HepG2 (cell line): ENCODE results near the gene ACTL6A. TPM values are rescaled to one million over a fixed set of nuclear protein-coding genes. Genes with fewer than 3 reads are reported as not detected.

Experiments used
- AGO1 ChIP-seq: fragments of 200-400 bp; formaldehyde crosslinking; IDR thresholded peaks from 2 replicates; pipeline ENCODE4 v1.6.1; 2017; ENCODE audit warnings: mild to moderate bottlenecking, low read depth, low read length, moderate library complexity; ENCODE audit not compliant: poor library complexity, severe bottlenecking
- ATM ChIP-seq: fragments of 450-650 bp; IDR thresholded peaks from 2 replicates; pipeline ENCODE4 v1.7.1; 2017; ENCODE audit warnings: mild to moderate bottlenecking, borderline replicate concordance
- BHLHE40 ChIP-seq: IDR thresholded peaks from 2 replicates; pipeline ENCODE4 v1.6.1; 2011; ENCODE audit warnings: low read length, improper control_type of control experiment
- CHCHD3 ChIP-seq: sonication (generic); formaldehyde crosslinking; IDR thresholded peaks from 2 replicates; pipeline ENCODE4 v1.8.0; 2022; ENCODE audit warnings: mild to moderate bottlenecking, missing genetic modification reagents, moderate library complexity
- GFI1 ChIP-seq: sonication (generic); formaldehyde crosslinking; IDR thresholded peaks from 2 replicates; pipeline ENCODE4 v1.5.0; 2020; ENCODE audit warnings: missing genetic modification reagents, mild to moderate bottlenecking, borderline replicate concordance
- HES4 ChIP-seq: sonication (generic); formaldehyde crosslinking; IDR thresholded peaks from 2 replicates; pipeline ENCODE4 v1.9.0; 2021; ENCODE audit warnings: mild to moderate bottlenecking, missing genetic modification reagents, borderline replicate concordance
- KDM3A ChIP-seq: IDR thresholded peaks from 2 replicates; pipeline ENCODE4 v1.6.1; 2018; ENCODE audit warnings: low read depth, missing compliant biosample characterization
- KLF15 ChIP-seq: sonication (generic); formaldehyde crosslinking; IDR thresholded peaks from 2 replicates; pipeline ENCODE4 v1.8.1; 2023; ENCODE audit warnings: borderline replicate concordance, mild to moderate bottlenecking, inconsistent platforms, missing genetic modification reagents, mixed read lengths
- KMT2B ChIP-seq: IDR thresholded peaks from 2 replicates; pipeline ENCODE4 v1.6.1; 2016; ENCODE audit warnings: missing genetic modification reagents, missing compliant biosample characterization
- MZF1 ChIP-seq: sonication (generic); formaldehyde crosslinking; IDR thresholded peaks from 2 replicates; pipeline ENCODE4 v1.8.1; 2023; ENCODE audit warnings: mild to moderate bottlenecking, missing genetic modification reagents, borderline replicate concordance
- PAF1 ChIP-seq: IDR thresholded peaks from 2 replicates; pipeline ENCODE4 v1.6.1; 2016; ENCODE audit warnings: missing genetic modification reagents, missing compliant biosample characterization
- POLR2AphosphoS2 ChIP-seq: IDR thresholded peaks from 2 replicates; pipeline ENCODE4 v1.6.1; 2011; ENCODE audit warnings: low read depth, low read length, improper control_type of control experiment
- THAP11 ChIP-seq: IDR thresholded peaks from 2 replicates; pipeline ENCODE4 v1.6.1; 2016; ENCODE audit warnings: missing biosample characterization, missing genetic modification reagents
- TOE1 ChIP-seq: sonication (generic); formaldehyde crosslinking; IDR thresholded peaks from 2 replicates; pipeline ENCODE4 v1.4.0; 2020; ENCODE audit warnings: mild to moderate bottlenecking, missing genetic modification reagents
- ZNF124 ChIP-seq: sonication (generic); formaldehyde crosslinking; IDR thresholded peaks from 2 replicates; pipeline ENCODE4 v1.4.0; 2020; ENCODE audit warnings: missing genetic modification reagents
- ZNF33B ChIP-seq: sonication (generic); formaldehyde crosslinking; IDR thresholded peaks from 2 replicates; pipeline ENCODE4 v1.5.1; 2020; ENCODE audit warnings: mild to moderate bottlenecking, missing genetic modification reagents
- ZNF432 ChIP-seq: sonication (generic); formaldehyde crosslinking; IDR thresholded peaks from 2 replicates; pipeline ENCODE4 v1.5.0; 2020; ENCODE audit warnings: missing genetic modification reagents, mild to moderate bottlenecking, borderline replicate concordance
- ZNF441 ChIP-seq: sonication (generic); formaldehyde crosslinking; IDR thresholded peaks from 2 replicates; pipeline ENCODE4 v1.7.0; 2021; ENCODE audit warnings: missing genetic modification reagents, borderline replicate concordance
- ZNF678 ChIP-seq: sonication (generic); formaldehyde crosslinking; IDR thresholded peaks from 2 replicates; pipeline ENCODE4 v1.4.0; 2020; ENCODE audit warnings: mild to moderate bottlenecking, missing genetic modification reagents
- ZNF75D ChIP-seq: sonication (generic); formaldehyde crosslinking; IDR thresholded peaks from 2 replicates; pipeline ENCODE4 v1.8.1; 2023; ENCODE audit warnings: missing genetic modification reagents, mild to moderate bottlenecking, borderline replicate concordance
- ZNF766 ChIP-seq: sonication (generic); formaldehyde crosslinking; IDR thresholded peaks from 2 replicates; pipeline ENCODE4 v1.5.0; 2020; ENCODE audit warnings: missing genetic modification reagents, borderline replicate concordance
- polyA plus RNA-seq, 8 experiments: library from polyadenylated mRNA; depleted of rRNA in 3 of 8; stranded (reverse) in 7 of 8; unstranded in 1 of 8; fragments of >200 nt; fragmentation: Illumina TruSeq in 4 of 8; extraction: Trizol in 4 of 8; gene quantifications; 2 replicates each; pipeline versions ENCODE4 v1.2.1 to v1.2.3, GENCODE V29; 2011 to 2016; ENCODE audit warnings: low read depth in 4 of 8, missing spikeins in 1 of 8, mixed read lengths in 1 of 8; ENCODE audit not compliant: insufficient read depth in 1 of 8
- total RNA-seq, 5 experiments: library from RNA; depleted of rRNA; stranded (reverse); fragments of >200 nt; fragmentation: Illumina TruSeq; extraction: Trizol; gene quantifications; 2 replicates each; pipeline ENCODE4 v1.2.3, GENCODE V29; 2016; ENCODE audit warnings: low read depth in 1 of 5
- TF ChIP-seq, protein P1 (sequence below): sonication (generic); formaldehyde crosslinking; IDR thresholded peaks from 2 replicates; pipeline ENCODE4 v1.4.0; 2020; ENCODE audit warnings: mild to moderate bottlenecking, missing genetic modification reagents
- TF ChIP-seq, protein P2 (sequence below): sonication (generic); formaldehyde crosslinking; IDR thresholded peaks from 2 replicates; pipeline ENCODE4 v1.4.0; 2020; ENCODE audit warnings: mild to moderate bottlenecking, missing genetic modification reagents
- TF ChIP-seq, protein P3 (sequence below), 2 experiments: sonication (generic) in 1 of 2; formaldehyde crosslinking in 1 of 2; IDR thresholded peaks; 2 replicates each; pipeline versions ENCODE4 v1.4.0 to v1.6.1; 2018 to 2020; ENCODE audit warnings: missing genetic modification reagents in 2 of 2, borderline replicate concordance in 1 of 2, low read depth in 1 of 2, mild to moderate bottlenecking in 1 of 2, missing biosample characterization in 1 of 2
- TF ChIP-seq, protein P4 (sequence below): IDR thresholded peaks from 2 replicates; pipeline ENCODE4 v1.6.1; 2016; ENCODE audit warnings: control low read depth
- TF ChIP-seq, protein P5 (sequence below): sonication (generic); formaldehyde crosslinking; IDR thresholded peaks from 2 replicates; pipeline ENCODE4 v1.5.0; 2020; ENCODE audit warnings: missing genetic modification reagents, mild to moderate bottlenecking, borderline replicate concordance

ACTL6A gene
- total and polyA plus RNA-seq, 2 of the 13 experiments (the other 11 are each of a cell fraction or from before 2014, with no cell fraction given) = 58.1 to 84.1 TPM

DNA sequence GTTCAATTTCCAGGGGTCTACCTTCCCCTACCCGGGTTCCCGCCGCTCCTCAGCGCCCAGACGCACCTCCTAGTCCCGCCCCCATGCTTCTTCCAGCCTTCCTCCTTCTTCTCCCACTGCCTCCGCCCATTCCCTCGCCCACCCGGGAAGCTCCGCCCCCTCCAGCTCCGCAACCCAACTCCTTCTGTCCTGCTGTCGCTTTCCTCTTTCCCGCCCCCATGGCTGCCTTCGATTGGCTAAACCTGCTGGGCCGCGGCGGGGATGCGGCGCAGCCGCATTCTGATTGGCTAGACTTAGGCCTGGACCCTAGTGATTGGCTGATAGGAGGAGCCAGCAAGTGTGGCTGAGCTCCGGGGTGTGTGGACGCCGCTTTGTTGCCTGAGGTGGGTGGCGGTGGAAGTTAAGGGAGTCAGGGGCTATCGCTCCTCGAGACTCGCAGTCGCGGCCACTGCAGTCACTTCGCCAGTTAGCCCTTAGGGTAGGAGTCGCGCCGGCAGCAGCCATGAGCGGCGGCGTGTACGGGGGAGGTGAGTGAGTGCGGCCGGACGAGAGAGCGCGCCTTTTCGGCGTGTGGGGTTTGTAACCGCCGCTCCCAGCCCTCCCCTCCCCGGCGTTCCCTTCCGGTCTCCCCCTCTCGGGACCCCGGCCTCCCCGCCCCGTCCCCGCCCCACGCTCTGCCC lies at the start of gene ACTL6A (continued):
- TF ChIP-seq ZNF432 (CRISPR knock-in tag) (no peak), ZNF33B (peak; percentile 26; the same call in 1 of the 2 replicates), KMT2B (peak; percentile 91), ZNF75D (CRISPR knock-in tag) (no peak), PAF1 (CRISPR knock-in tag) (no peak), KDM3A (CRISPR knock-in tag) (peak; percentile 44; the same call in 1 of the 2 replicates), ATM (no peak), CHCHD3 (CRISPR knock-in tag) (no peak), ZNF678 (CRISPR knock-in tag) (no peak; the same call in 1 of the 2 replicates), THAP11 (CRISPR knock-in tag) (peak; percentile 79), AGO1 (peak; percentile 30), TOE1 (CRISPR knock-in tag) (no peak), POLR2AphosphoS2 (no peak), BHLHE40 (no peak), ZNF766 (CRISPR knock-in tag) (no peak), GFI1 (CRISPR knock-in tag) (no peak; the same call in 1 of the 2 replicates), MZF1 (no peak), ZNF124 (CRISPR knock-in tag) (peak; percentile 86), HES4 (CRISPR knock-in tag) (no peak), ZNF441 (CRISPR knock-in tag) (no peak; the same call in 1 of the 2 replicates), KLF15 (CRISPR knock-in tag) (no peak)
- TF ChIP-seq, protein P1, sequence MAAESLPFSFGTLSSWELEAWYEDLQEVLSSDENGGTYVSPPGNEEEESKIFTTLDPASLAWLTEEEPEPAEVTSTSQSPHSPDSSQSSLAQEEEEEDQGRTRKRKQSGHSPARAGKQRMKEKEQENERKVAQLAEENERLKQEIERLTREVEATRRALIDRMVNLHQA (CRISPR knock-in tag) = no peak
- TF ChIP-seq, protein P2, sequence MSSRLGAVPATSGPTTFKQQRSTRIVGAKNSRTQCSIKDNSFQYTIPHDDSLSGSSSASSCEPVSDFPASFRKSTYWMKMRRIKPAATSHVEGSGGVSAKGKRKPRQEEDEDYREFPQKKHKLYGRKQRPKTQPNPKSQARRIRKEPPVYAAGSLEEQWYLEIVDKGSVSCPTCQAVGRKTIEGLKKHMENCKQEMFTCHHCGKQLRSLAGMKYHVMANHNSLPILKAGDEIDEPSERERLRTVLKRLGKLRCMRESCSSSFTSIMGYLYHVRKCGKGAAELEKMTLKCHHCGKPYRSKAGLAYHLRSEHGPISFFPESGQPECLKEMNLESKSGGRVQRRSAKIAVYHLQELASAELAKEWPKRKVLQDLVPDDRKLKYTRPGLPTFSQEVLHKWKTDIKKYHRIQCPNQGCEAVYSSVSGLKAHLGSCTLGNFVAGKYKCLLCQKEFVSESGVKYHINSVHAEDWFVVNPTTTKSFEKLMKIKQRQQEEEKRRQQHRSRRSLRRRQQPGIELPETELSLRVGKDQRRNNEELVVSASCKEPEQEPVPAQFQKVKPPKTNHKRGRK (CRISPR knock-in tag) = no peak
- TF ChIP-seq, protein P3, sequence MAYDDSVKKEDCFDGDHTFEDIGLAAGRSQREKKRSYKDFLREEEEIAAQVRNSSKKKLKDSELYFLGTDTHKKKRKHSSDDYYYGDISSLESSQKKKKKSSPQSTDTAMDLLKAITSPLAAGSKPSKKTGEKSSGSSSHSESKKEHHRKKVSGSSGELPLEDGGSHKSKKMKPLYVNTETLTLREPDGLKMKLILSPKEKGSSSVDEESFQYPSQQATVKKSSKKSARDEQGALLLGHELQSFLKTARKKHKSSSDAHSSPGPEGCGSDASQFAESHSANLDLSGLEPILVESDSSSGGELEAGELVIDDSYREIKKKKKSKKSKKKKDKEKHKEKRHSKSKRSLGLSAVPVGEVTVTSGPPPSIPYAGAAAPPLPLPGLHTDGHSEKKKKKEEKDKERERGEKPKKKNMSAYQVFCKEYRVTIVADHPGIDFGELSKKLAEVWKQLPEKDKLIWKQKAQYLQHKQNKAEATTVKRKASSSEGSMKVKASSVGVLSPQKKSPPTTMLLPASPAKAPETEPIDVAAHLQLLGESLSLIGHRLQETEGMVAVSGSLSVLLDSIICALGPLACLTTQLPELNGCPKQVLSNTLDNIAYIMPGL (CRISPR knock-in tag; IDR thresholded peaks at IDR 0.05; ENCODE audit: borderline replicate concordance in 1 of 2, low read depth in 1 of 2) = peak in 1 of 2 experiments; percentile 43; a peak in 3 of 4 replicates
- TF ChIP-seq, protein P4, sequence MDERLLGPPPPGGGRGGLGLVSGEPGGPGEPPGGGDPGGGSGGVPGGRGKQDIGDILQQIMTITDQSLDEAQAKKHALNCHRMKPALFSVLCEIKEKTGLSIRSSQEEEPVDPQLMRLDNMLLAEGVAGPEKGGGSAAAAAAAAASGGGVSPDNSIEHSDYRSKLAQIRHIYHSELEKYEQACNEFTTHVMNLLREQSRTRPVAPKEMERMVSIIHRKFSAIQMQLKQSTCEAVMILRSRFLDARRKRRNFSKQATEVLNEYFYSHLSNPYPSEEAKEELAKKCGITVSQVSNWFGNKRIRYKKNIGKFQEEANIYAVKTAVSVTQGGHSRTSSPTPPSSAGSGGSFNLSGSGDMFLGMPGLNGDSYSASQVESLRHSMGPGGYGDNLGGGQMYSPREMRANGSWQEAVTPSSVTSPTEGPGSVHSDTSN = peak; percentile 62; the same call in 1 of the 2 replicates
- TF ChIP-seq, protein P5, sequence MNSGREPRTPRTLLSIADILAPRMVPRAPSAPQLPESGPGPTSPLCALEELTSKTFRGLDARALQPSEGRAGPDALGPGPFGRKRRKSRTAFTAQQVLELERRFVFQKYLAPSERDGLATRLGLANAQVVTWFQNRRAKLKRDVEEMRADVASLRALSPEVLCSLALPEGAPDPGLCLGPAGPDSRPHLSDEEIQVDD (CRISPR knock-in tag) = no peak
